Ovary (tissue), 9 donors: Measurements from ENCODE around the gene SV2B. TPM values are rescaled to one million over a fixed set of nuclear protein-coding genes. Genes with fewer than 3 reads are reported as not detected.

Source experiments
- DNase-seq, 5 donors: peaks; one replicate each; pipeline ENCODE4 v3.0.0-alpha.2; 2019 to 2020
- H3K27ac ChIP-seq, 2 donors: fragments of 200-600 bp; one replicate each; pipeline versions ENCODE4 v1.5.1 to v1.8.0; 2019 to 2022
- H3K27me3 ChIP-seq: fragments of 200-600 bp; one replicate; pipeline ENCODE4 v1.8.0; 2022
- H3K36me3 ChIP-seq: fragments of 200-600 bp; sonication (generic); one replicate; pipeline ENCODE4 v1.5.1; 2019
- H3K4me1 ChIP-seq: one replicate; pipeline ENCODE4 v1.8.1; 2013; ENCODE audit warnings: mild to moderate bottlenecking, moderate library complexity; ENCODE audit not compliant: insufficient read depth
- H3K4me3 ChIP-seq: fragments of 200-600 bp; sonication (generic); one replicate; pipeline ENCODE4 v1.5.1; 2017
- H3K9me3 ChIP-seq, 2 donors: fragments of 200-600 bp in 1 of 2; sonication (generic) in 1 of 2; one replicate each; pipeline versions ENCODE4 v1.5.1 to v1.8.1; 2013 to 2019; ENCODE audit warnings: mild to moderate bottlenecking in 1 of 2, moderate library complexity in 1 of 2
- EP300 ChIP-seq: sonication (generic); formaldehyde crosslinking; IDR thresholded peaks from one replicate; pipeline ENCODE4 v1.6.1; 2017; ENCODE audit warnings: antibody characterized with exemption
- POLR2A ChIP-seq: fragments of 450-650 bp; IDR thresholded peaks from one replicate; pipeline ENCODE4 v1.6.1; 2017; ENCODE audit warnings: antibody characterized with exemption, mild to moderate bottlenecking, moderate library complexity
- WGBS, 3 donors: extraction: QIAGEN DNeasy Blood & Tissue Kit in 1 of 3; methylation state at CpG; one replicate each; pipeline versions ENCODE4 v1.1.5 to v1.1.7; 2013 to 2017; 5-methylcytosine and 5-hydroxymethylcytosine counted together
- intact Hi-C, 4 donors: fragments of 100-400 bp; cut with DNase I; formaldehyde crosslinking; loops; one replicate each; pipeline versions ENCODE4 v1.11.0 to v1.15.1; 2022 to 2023
- polyA plus RNA-seq, 2 donors: library from polyadenylated mRNA; stranded (reverse); fragments of 200-250 nt in 1 of 2; fragments of 350-450 nt in 1 of 2; fragmentation: Illumina TruSeq in 1 of 2; extraction: RNeasy Lipid Tissue Mini Kit (QIAGEN cat#74804) in 1 of 2; gene quantifications; one replicate each; pipeline ENCODE4 v1.2.3, GENCODE V29; 2013 to 2014
- total RNA-seq, 7 donors: library from RNA; depleted of rRNA in 2 of 7; stranded (reverse); fragments of >200 nt in 2 of 7; fragmentation: NEBNext Ultra II Directional in 3 of 7; extraction: Animal tissue kit (Norgen Biotek cat#: 25700) in 3 of 7; gene quantifications; one replicate each; pipeline versions ENCODE4 v1.1.0 to v1.2.4, GENCODE V29; 2016 to 2023
- TF ChIP-seq, protein P1 (sequence below), 3 donors: fragments of 450-650 bp in 2 of 3; fragments of 200-600 bp in 1 of 3; IDR thresholded peaks; one replicate each; pipeline versions ENCODE4 v1.5.1 to v1.8.0; 2016 to 2022; ENCODE audit warnings: antibody characterized with exemption in 3 of 3, mild to moderate bottlenecking in 1 of 3
- donor health status: DM: no; HTN: no; CAD: no; lungs with moderate emphysema.
- donor health status: DM: no; HTN: no; CAD: no.
- donor health status: Bipolar disorder and iron deficiency.
- donor health status: DM: yes; HTN: yes; CAD: no.
- donor health status: DM: no; HTN: no; CAD: no.
- donor health status: DM: yes; HTN: yes; CAD: no.

The SV2B gene
- total and polyA plus RNA-seq, 9 donors = 0.10 to 1.3 (median 0.22) TPM; not detected in 1

- intact Hi-C loops = no loop called here
- DNase-seq = no peak
- no peaks in the 10 kb centered on the region for H3K4me1 ChIP-seq
- TF ChIP-seq POLR2A (no peak), EP300 (no peak)
- no peak overlapping the region for H3K4me3 ChIP-seq
- WGBS, 3 donors = 36 to 50% (median 46%) methylated on average over 3 of the region's 3 CpGs
- no peak overlapping the region for H3K27ac ChIP-seq
- H3K9me3 ChIP-seq = no peaks in the 10 kb centered on the region
- H3K36me3 ChIP-seq = no peaks in the 10 kb centered on the region
- H3K27me3 ChIP-seq = no peaks in the 10 kb centered on the region
Measured at GRCh38 chr15:91318516-91318915, 218.5 kb downstream of the SV2B start.

DNA sequence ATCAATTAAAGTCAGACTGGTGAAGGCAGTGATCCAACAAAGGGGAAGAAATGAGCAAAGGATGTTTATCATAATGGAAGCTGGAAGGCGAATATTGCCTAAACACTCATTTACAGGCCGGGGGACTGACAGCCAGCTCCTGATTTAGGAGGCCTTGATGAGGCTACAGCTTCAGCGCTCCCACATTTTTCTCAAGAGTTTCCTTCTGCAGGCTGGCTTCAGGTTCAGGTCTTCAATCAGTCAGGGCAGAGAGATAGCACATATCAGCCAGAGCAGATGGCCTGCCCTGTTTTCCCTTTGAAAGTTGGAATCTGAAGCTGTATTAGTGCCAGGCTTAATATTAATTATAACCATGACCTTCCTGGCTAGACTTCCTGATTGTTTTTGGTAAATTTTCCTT is 218.9 kb downstream of the SV2B start:
- 22 to 28% (median 23%) methylated on average over 3 of the region's 3 CpGs for WGBS, 3 donors
- no peaks in the 10 kb centered on the region for H3K4me1 ChIP-seq
- no peak for TF ChIP-seq POLR2A
- no peak overlapping the region for H3K27ac ChIP-seq
- DNase-seq = no peak
- intact Hi-C loops = no loop called here
- H3K36me3 ChIP-seq = no peaks in the 10 kb centered on the region
- H3K9me3 ChIP-seq = no peaks in the 10 kb centered on the region
- H3K4me3 ChIP-seq = no peak overlapping the region
- no peaks in the 10 kb centered on the region for H3K27me3 ChIP-seq

DNA sequence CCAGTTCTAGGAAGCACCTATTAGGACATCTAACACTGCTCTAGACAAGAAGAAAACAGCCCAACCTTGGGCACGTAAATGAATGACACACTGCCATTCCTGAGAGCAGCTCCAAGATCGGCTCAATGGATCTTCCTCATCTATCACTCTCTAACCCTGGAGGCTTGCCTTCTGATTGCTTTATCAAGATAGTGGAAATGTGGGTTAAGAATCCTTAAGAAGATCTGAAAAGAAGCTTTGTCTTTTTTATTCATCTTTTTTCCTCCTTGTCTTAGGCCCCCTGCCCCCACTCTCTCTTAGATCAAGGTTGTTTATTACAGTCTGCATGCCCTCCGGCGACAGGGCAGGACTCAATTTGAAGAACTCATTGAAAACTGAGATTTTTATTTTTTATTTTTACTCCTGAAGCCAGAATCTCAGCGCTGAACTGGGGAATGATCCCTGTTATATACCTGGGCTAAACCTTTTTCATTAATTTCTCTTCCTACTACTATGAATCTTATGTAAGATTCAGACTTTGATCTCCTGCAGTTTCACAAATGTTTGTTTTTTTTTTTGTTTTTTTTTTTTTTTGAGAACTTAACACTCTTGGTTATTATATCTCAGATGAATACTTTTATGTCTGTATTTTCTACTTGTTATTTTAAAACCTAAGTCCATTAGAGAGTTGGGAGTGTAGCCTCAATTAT is 219.5 kb downstream of the SV2B start:
- intact Hi-C loops = no loop called here
- 39 to 49% (median 39%) methylated on average over 5 of the region's 5 CpGs for WGBS, 3 donors

DNA sequence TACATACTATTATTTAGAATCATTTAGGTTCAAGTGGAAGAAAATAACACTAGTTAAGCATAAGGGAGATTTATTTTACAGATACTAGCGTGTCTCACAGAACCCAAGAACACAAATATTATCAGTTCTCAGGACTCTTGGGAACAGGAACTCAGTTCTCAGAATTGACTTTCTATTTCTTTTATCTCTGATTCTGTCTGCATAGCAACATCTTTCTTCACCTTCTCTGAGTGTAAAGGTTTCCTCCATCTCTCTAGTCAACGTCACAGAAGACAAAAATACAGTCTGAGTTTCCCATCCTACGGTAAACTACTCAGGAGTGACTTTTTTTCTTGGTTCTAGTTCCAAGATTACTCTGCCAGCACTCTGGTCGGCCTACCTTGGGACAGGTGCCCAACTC is 220.0 kb downstream of the SV2B start:
- Histone ChIP-seq H3K4me3 (no peak overlapping the region), H3K9me3 (no peaks in the 10 kb centered on the region), H3K36me3 (no peaks in the 10 kb centered on the region), H3K4me1 (no peaks in the 10 kb centered on the region), H3K27me3 (no peaks in the 10 kb centered on the region), H3K27ac (no peak overlapping the region)
- WGBS, 3 donors = 72 to 87% (median 78%) methylated on average over 4 of the region's 4 CpGs
- intact Hi-C loops = no loop called here
- no peak for TF ChIP-seq EP300
- TF ChIP-seq, protein P1, sequence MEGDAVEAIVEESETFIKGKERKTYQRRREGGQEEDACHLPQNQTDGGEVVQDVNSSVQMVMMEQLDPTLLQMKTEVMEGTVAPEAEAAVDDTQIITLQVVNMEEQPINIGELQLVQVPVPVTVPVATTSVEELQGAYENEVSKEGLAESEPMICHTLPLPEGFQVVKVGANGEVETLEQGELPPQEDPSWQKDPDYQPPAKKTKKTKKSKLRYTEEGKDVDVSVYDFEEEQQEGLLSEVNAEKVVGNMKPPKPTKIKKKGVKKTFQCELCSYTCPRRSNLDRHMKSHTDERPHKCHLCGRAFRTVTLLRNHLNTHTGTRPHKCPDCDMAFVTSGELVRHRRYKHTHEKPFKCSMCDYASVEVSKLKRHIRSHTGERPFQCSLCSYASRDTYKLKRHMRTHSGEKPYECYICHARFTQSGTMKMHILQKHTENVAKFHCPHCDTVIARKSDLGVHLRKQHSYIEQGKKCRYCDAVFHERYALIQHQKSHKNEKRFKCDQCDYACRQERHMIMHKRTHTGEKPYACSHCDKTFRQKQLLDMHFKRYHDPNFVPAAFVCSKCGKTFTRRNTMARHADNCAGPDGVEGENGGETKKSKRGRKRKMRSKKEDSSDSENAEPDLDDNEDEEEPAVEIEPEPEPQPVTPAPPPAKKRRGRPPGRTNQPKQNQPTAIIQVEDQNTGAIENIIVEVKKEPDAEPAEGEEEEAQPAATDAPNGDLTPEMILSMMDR (IDR thresholded peaks at IDR 0.05) = no peak
- no peak for TF ChIP-seq POLR2A
- no peak for DNase-seq

More for the DNA sequence above, 219.5 kb downstream of the SV2B start:
- H3K36me3 ChIP-seq = no peaks in the 10 kb centered on the region
- H3K4me3 ChIP-seq = no peak overlapping the region
- no peaks in the 10 kb centered on the region for H3K27me3 ChIP-seq
- H3K9me3 ChIP-seq = no peaks in the 10 kb centered on the region
- no peak for DNase-seq
- no peaks in the 10 kb centered on the region for H3K4me1 ChIP-seq
- no peak overlapping the region for H3K27ac ChIP-seq
- TF ChIP-seq, protein P1 (IDR thresholded peaks at IDR 0.05) = no peak
- TF ChIP-seq EP300 (no peak), POLR2A (no peak)

DNA sequence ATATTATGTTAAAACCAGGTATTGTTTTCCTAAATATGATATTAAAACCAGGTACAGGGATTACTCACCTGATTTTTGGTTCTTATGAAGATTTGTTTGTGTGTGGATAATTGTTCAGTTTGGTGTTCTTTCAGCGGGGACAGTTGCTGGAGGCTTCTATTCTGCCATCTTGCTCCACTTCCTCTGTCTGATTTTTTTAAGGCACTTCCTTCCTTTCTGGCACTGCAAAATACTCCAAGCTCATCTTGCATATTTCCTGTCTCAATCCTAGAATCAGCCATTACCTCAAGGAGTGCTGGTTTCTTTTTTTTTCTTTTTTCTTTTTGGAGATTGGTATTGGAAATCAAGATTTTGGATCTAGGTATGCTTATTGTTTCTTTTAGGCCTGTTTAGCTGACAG is 229.9 kb downstream of the SV2B start:
- H3K27ac ChIP-seq = no peak overlapping the region
- H3K4me1 ChIP-seq = no peaks in the 10 kb centered on the region
- no peak overlapping the region for H3K4me3 ChIP-seq
- no peaks in the 10 kb centered on the region for H3K9me3 ChIP-seq
- no peaks in the 10 kb centered on the region for H3K36me3 ChIP-seq
- DNase-seq = no peak
- TF ChIP-seq, protein P1 (IDR thresholded peaks at IDR 0.05) = no peak
- no peak for TF ChIP-seq EP300
- TF ChIP-seq POLR2A = no peak
- intact Hi-C loops = no loop called here
- no peaks in the 10 kb centered on the region for H3K27me3 ChIP-seq
- 82 to 88% (median 83%) methylated on average over 1 of the region's 1 CpG for WGBS, 3 donors
